ENCODE measurements around the gene DPP4. TPM values are rescaled to one million over a fixed set of nuclear protein-coding genes. Genes with fewer than 3 reads are reported as not detected.

The DPP4 gene
- total and polyA plus RNA-seq, 2 of the 13 experiments (the other 11 are each of a cell fraction or from before 2014, with no cell fraction given), result 39.4 to 109 TPM

DNA sequence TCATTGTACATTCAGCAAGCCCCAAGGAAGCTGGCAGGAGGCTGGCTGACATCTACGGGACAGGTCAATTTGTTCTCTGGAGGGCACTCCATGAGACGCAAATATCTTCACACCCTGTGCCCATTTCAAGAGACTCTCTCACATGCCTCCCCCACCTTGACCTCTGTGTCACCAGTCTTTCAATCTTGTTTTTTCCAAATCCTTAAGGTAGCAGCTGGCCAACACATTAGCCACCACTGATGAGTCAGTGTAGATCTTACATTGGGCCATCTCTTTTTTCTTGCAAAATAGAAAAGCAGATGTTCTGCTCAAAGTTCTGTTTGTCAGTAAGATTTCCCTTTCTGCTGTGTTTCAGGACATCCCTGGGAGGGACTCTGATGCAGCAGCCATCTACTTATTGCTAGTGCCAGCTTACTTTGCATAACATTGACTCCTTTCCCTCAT is 1.7 kb upstream of the DPP4 start (continued):
- TF ChIP-seq, protein P1, sequence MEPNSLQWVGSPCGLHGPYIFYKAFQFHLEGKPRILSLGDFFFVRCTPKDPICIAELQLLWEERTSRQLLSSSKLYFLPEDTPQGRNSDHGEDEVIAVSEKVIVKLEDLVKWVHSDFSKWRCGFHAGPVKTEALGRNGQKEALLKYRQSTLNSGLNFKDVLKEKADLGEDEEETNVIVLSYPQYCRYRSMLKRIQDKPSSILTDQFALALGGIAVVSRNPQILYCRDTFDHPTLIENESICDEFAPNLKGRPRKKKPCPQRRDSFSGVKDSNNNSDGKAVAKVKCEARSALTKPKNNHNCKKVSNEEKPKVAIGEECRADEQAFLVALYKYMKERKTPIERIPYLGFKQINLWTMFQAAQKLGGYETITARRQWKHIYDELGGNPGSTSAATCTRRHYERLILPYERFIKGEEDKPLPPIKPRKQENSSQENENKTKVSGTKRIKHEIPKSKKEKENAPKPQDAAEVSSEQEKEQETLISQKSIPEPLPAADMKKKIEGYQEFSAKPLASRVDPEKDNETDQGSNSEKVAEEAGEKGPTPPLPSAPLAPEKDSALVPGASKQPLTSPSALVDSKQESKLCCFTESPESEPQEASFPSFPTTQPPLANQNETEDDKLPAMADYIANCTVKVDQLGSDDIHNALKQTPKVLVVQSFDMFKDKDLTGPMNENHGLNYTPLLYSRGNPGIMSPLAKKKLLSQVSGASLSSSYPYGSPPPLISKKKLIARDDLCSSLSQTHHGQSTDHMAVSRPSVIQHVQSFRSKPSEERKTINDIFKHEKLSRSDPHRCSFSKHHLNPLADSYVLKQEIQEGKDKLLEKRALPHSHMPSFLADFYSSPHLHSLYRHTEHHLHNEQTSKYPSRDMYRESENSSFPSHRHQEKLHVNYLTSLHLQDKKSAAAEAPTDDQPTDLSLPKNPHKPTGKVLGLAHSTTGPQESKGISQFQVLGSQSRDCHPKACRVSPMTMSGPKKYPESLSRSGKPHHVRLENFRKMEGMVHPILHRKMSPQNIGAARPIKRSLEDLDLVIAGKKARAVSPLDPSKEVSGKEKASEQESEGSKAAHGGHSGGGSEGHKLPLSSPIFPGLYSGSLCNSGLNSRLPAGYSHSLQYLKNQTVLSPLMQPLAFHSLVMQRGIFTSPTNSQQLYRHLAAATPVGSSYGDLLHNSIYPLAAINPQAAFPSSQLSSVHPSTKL (CRISPR knock-in tag; IDR thresholded peaks at IDR 0.05), result 0 out of 2 replicates have a peak, but pooled peaks have one; percentile 5
- TF ChIP-seq CEBPB (IDR thresholded peaks at IDR 0.05; ENCODE audit: borderline replicate concordance, low read depth, low read length), result peak; percentile 53; the same call in 1 of the 2 replicates

DNA sequence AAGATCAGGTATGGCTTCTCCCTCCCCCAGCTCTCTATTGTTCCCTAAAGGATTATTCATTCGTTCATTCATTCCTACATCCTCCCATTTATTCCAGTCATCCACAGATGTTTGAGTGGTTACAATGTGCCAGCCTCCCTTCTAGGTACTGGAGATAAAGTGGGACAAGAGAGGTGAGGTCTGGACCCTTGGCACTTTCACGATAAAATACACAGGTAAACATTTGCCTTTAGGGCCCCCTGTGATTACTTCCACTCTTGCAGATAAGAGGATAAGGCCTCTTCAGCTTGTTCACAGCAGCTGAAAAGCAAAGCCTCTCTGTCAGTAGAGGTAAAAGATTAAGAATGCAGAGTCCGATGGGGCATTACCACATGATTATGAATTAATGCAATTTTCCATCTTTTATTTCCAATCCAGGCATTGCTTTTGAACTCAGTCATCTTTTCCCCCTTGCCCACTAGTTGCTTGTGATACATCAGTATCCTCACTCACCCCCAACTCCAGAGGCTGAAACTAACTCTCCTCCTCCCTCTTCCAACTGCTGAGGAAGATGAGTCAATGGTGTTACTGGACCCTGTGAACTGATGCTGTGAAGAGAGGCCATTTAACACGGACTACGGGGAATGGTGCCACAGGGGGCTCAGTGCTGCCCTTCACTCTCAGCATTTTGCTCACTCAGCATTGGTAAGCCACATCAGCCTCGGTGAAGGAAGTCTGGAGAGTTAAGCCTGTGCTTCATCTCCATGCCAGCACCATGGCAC is 1.1 kb upstream of the DPP4 start:
- peaks cover 49% of the 10 kb centered on the region for H3K4me1 ChIP-seq (ENCODE audit: insufficient read depth, low read length)
- H3K27ac ChIP-seq (ENCODE audit: extremely low read length, insufficient read depth, low read length), result peak overlapping the region; percentile 57
- H3K79me2 ChIP-seq (ENCODE audit: insufficient read depth, low read length), result peaks cover 15% of the 10 kb centered on the region
- DNase-seq (ENCODE audit: low spot score) (peak; percentile 53), ATAC-seq (peak; percentile 4), FAIRE-seq (peak; percentile 4)
- BruUV-seq (replicated peaks), result no TSS peak
- H3K9ac ChIP-seq (ENCODE audit: insufficient read depth, low read depth, low read length), result peak overlapping the region; percentile 75; the same call in 1 of the 2 replicates
- peaks cover 0 to 4% of the 10 kb centered on the region in 2 experiments; a peak in 2 of 5 replicates for H3K36me3 ChIP-seq (replicated peaks in 1 of 2; ENCODE audit: control insufficient read depth in 1 of 2, insufficient read depth in 2 of 2, low read length in 2 of 2)
- intact Hi-C loops (cut with micrococcal nuclease; ENCODE audit: unreplicated experiment) (loop anchor here (1.0 kb wide), 5 partner anchors 10 to 48 kb away; no protein-coding TSS in a partner anchor), in situ Hi-C loops (cut with HindIII; ENCODE audit: extremely low pct_ligation_motif_present, low pct_unique_long_range_greater_than_20kb) (no loop called here)
- ChIA-PET CTCF (ENCODE audit: low intra/inter-chr PET ratio, low total read pairs) (interaction anchor here (1.8 kb wide), 1 partner anchor 49 kb away, joined by 9 read pairs; no protein-coding TSS in a partner anchor), POLR2A (interaction anchor here (0.8 to 4.8 kb wide), 11 partner anchors 10 to 80 kb away, joined by 3 to 41 read pairs (median 6); no protein-coding TSS in a partner anchor)
- H3K4me3 ChIP-seq (replicated peaks in 1 of 3; ENCODE audit: insufficient read depth in 1 of 3, low read depth in 2 of 3, low read length in 3 of 3), result peak overlapping the region in 2 of 3 experiments; percentile 78 to 89; a peak in 4 of 6 replicates
- peaks cover 22% of the 10 kb centered on the region for H3K9me3 ChIP-seq (ENCODE audit: low read length)
- peak overlapping the region; percentile 99 for H3K4me2 ChIP-seq (ENCODE audit: low read depth, low read length)
- H3K27me3 ChIP-seq (ENCODE audit: control insufficient read depth in 1 of 2, insufficient read depth in 2 of 2, low read length in 2 of 2), result no peaks in the 10 kb centered on the region; a peak in 1 of 5 replicates
- 9% methylated on average over 6 of the region's 6 CpGs for WGBS (ENCODE audit: low lambda C conversion rate)
- H2AFZ ChIP-seq (ENCODE audit: low read length), result peak overlapping the region; percentile 8
- no peaks in the 10 kb centered on the region for H4K20me1 ChIP-seq (ENCODE audit: insufficient read depth, low read length)
- TF ChIP-seq, protein P2, sequence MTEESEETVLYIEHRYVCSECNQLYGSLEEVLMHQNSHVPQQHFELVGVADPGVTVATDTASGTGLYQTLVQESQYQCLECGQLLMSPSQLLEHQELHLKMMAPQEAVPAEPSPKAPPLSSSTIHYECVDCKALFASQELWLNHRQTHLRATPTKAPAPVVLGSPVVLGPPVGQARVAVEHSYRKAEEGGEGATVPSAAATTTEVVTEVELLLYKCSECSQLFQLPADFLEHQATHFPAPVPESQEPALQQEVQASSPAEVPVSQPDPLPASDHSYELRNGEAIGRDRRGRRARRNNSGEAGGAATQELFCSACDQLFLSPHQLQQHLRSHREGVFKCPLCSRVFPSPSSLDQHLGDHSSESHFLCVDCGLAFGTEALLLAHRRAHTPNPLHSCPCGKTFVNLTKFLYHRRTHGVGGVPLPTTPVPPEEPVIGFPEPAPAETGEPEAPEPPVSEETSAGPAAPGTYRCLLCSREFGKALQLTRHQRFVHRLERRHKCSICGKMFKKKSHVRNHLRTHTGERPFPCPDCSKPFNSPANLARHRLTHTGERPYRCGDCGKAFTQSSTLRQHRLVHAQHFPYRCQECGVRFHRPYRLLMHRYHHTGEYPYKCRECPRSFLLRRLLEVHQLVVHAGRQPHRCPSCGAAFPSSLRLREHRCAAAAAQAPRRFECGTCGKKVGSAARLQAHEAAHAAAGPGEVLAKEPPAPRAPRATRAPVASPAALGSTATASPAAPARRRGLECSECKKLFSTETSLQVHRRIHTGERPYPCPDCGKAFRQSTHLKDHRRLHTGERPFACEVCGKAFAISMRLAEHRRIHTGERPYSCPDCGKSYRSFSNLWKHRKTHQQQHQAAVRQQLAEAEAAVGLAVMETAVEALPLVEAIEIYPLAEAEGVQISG (CRISPR knock-in tag; IDR thresholded peaks at IDR 0.05), result no peak
- TF ChIP-seq, protein P3, sequence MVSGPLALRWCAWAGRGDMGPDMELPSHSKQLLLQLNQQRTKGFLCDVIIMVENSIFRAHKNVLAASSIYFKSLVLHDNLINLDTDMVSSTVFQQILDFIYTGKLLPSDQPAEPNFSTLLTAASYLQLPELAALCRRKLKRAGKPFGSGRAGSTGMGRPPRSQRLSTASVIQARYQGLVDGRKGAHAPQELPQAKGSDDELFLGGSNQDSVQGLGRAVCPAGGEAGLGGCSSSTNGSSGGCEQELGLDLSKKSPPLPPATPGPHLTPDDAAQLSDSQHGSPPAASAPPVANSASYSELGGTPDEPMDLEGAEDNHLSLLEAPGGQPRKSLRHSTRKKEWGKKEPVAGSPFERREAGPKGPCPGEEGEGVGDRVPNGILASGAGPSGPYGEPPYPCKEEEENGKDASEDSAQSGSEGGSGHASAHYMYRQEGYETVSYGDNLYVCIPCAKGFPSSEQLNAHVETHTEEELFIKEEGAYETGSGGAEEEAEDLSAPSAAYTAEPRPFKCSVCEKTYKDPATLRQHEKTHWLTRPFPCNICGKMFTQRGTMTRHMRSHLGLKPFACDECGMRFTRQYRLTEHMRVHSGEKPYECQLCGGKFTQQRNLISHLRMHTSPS (CRISPR knock-in tag; IDR thresholded peaks at IDR 0.05; ENCODE audit: low read depth), result peak; percentile 38; the same call in 1 of the 2 replicates
- TF ChIP-seq PITX1 (CRISPR knock-in tag; IDR thresholded peaks at IDR 0.05) (peak; percentile 54; the same call in 1 of the 2 replicates), FOXJ3 (CRISPR knock-in tag; IDR thresholded peaks at IDR 0.05; ENCODE audit: borderline replicate concordance) (peak; percentile 79; the same call in 1 of the 2 replicates), NCOR1 (IDR thresholded peaks at IDR 0.05; ENCODE audit: borderline replicate concordance, low read length) (no peak), PHF21A (CRISPR knock-in tag; IDR thresholded peaks at IDR 0.05) (no peak), HNRNPK (IDR thresholded peaks at IDR 0.05; ENCODE audit: low read depth, low read length, poor library complexity, severe bottlenecking) (no peak), SOX5 (CRISPR knock-in tag; IDR thresholded peaks at IDR 0.05; ENCODE audit: borderline replicate concordance) (peak; percentile 63; the same call in 1 of the 2 replicates), MAFF (IDR thresholded peaks at IDR 0.05; ENCODE audit: low read depth, low read length) (peak; percentile 76), GFI1 (CRISPR knock-in tag; IDR thresholded peaks at IDR 0.05; ENCODE audit: borderline replicate concordance) (0 out of 2 replicates have a peak, but pooled peaks have one; percentile 44)
